Measurements from ENCODE around the gene KLRC3. TPM values are rescaled to one million over a fixed set of nuclear protein-coding genes. Genes with fewer than 3 reads are reported as not detected.
"Not testable (repeated sequence)": the region's sequence is repeated elsewhere in the genome, so short reads cannot be mapped to it uniquely, and the experiment has no call there.

KLRC3 gene
- total and polyA plus RNA-seq, 11 donors, result not detected

GRCh38 chr12:10372559-10372958 lies 47.8 kb downstream of the KLRC3 start:
- WGBS, 4 donors, result 25 to 44% (median 30%) methylated on average over 1 of the region's 1 CpG
- Histone ChIP-seq H3K27me3 (no peaks in the 10 kb centered on the region), H3K9me3 (no peaks in the 10 kb centered on the region), H3K4me1 (peaks cover 0 to 35% (median 0%) of the 10 kb centered on the region in 12 donors), H3K36me3 (peaks cover 0 to 1% (median 0%) of the 10 kb centered on the region in 9 donors), H3K4me3 (no peak overlapping the region), H3K27ac (peak overlapping the region in 1 of 12 donors; percentile 47)
- no peak for TF ChIP-seq POLR2A (IDR thresholded peaks at IDR 0.05)
- no peak for TF ChIP-seq CTCF (IDR thresholded peaks at IDR 0.05)
- peak in 3 of 5 donors; percentile 38 to 69 (median 50) for DNase-seq
- ATAC-seq, result peak in 3 of 4 donors; percentile 52 to 71 (median 63)
- intact Hi-C loops (cut with DNase I), result no loop called here

GRCh38 chr12:10371893-10372535 lies 48.4 kb downstream of the KLRC3 start:
- ATAC-seq; DNase-seq; H3K27me3 ChIP-seq; intact Hi-C loops (cut with DNase I); H3K9me3 ChIP-seq; H3K4me3 ChIP-seq; H3K36me3 ChIP-seq: not testable (repeated sequence)
- Histone ChIP-seq H3K27ac (peak overlapping the region in 1 of 12 donors; percentile 47), H3K4me1 (peaks cover 0 to 35% (median 0%) of the 10 kb centered on the region in 12 donors)
- 72 to 79% (median 75%) methylated on average over 6 of the region's 6 CpGs for WGBS, 4 donors

GRCh38 chr12:10369557-10370415 lies 50.6 kb downstream of the KLRC3 start:
- Histone ChIP-seq H3K27me3 (no peaks in the 10 kb centered on the region), H3K36me3 (no peaks in the 10 kb centered on the region), H3K9me3 (no peaks in the 10 kb centered on the region), H3K27ac (peak overlapping the region in 2 of 12 donors; percentile 9 to 71), H3K4me3 (no peak overlapping the region), H3K4me1 (peaks cover 0 to 52% (median 8%) of the 10 kb centered on the region in 12 donors)
- ATAC-seq, result no peak
- no peak for DNase-seq
- intact Hi-C loops (cut with DNase I), result loop anchor here in 1 of 10 donors (10.0 kb wide), 2 partner anchors 135 to 355 kb away; partner anchors contain the start of gene YBX3
- 92 to 94% (median 93%) methylated on average over 8 of the region's 8 CpGs for WGBS, 4 donors
- no peak for TF ChIP-seq CTCF (IDR thresholded peaks at IDR 0.05)
- TF ChIP-seq POLR2A (IDR thresholded peaks at IDR 0.05), result no peak

GRCh38 chr12:10368206-10369171 lies 51.9 kb downstream of the KLRC3 start:
- peaks cover 0 to 62% (median 11%) of the 10 kb centered on the region in 12 donors for H3K4me1 ChIP-seq
- DNase-seq, result no peak
- no peaks in the 10 kb centered on the region for H3K36me3 ChIP-seq
- peak overlapping the region in 10 of 12 donors; percentile 13 to 72 (median 50) for H3K27ac ChIP-seq
- intact Hi-C loops (cut with DNase I), result loop anchor here in 1 of 10 donors (10.0 kb wide), 2 partner anchors 134 to 356 kb away; partner anchors contain the start of gene YBX3
- TF ChIP-seq CTCF (IDR thresholded peaks at IDR 0.05), result no peak
- no peak for TF ChIP-seq POLR2A (IDR thresholded peaks at IDR 0.05)
- ATAC-seq, result no peak
- WGBS, 4 donors, result 67 to 89% (median 77%) methylated on average over 10 of the region's 10 CpGs
- peak overlapping the region in 2 of 12 donors; percentile 6 to 25 for H3K4me3 ChIP-seq
- no peaks in the 10 kb centered on the region for H3K9me3 ChIP-seq
- H3K27me3 ChIP-seq, result no peaks in the 10 kb centered on the region

GRCh38 chr12:10367714-10368113 lies 52.7 kb downstream of the KLRC3 start:
- H3K4me3 ChIP-seq, H3K36me3 ChIP-seq, H3K27me3 ChIP-seq, ATAC-seq, DNase-seq, H3K9me3 ChIP-seq: not testable (repeated sequence)
- H3K4me1 ChIP-seq, result peaks cover 0 to 66% (median 14%) of the 10 kb centered on the region in 12 donors
- 71 to 80% (median 73%) methylated on average over 4 of the region's 4 CpGs for WGBS, 4 donors
- peak overlapping the region in 1 of 12 donors; percentile 72 for H3K27ac ChIP-seq
- intact Hi-C loops (cut with DNase I), result loop anchor here in 1 of 10 donors (10.0 kb wide), 2 partner anchors 133 to 357 kb away; partner anchors contain the start of gene YBX3

Data from heart left ventricle (tissue), 16 donors.